ENCODE measurements around the gene TOE1. TPM values are rescaled to one million over a fixed set of nuclear protein-coding genes. Genes with fewer than 3 reads are reported as not detected.

TOE1 gene
- total RNA-seq, 1 donor from 2014 or later, result 4.3 TPM

DNA sequence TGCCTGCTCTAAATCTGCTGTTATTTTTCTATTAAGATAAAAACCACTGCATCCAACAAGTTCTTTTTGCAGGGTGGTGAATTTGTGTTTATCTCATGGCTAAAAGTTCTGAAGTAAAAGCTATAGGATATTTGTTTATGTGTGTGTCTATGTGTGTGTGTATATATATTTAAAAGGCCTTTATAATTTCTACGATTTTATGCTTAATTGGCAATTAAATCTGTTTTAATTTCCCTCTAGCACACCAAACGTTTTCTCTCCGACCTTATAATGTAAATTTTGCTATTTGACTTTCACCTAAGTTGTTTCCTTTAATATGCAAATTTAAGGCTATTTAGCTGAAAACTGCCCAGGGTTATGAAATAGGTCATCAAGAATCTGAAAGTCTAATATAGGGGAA lies 33.1 kb upstream of the TOE1 start:
- no peaks in the 10 kb centered on the region for H3K36me3 ChIP-seq (ENCODE audit: insufficient read depth, low read length)
- no peak for FAIRE-seq
- TF ChIP-seq EZH2 (IDR thresholded peaks at IDR 0.05; ENCODE audit: insufficient read depth, low read length), result no peak
- TF ChIP-seq, protein P1, sequence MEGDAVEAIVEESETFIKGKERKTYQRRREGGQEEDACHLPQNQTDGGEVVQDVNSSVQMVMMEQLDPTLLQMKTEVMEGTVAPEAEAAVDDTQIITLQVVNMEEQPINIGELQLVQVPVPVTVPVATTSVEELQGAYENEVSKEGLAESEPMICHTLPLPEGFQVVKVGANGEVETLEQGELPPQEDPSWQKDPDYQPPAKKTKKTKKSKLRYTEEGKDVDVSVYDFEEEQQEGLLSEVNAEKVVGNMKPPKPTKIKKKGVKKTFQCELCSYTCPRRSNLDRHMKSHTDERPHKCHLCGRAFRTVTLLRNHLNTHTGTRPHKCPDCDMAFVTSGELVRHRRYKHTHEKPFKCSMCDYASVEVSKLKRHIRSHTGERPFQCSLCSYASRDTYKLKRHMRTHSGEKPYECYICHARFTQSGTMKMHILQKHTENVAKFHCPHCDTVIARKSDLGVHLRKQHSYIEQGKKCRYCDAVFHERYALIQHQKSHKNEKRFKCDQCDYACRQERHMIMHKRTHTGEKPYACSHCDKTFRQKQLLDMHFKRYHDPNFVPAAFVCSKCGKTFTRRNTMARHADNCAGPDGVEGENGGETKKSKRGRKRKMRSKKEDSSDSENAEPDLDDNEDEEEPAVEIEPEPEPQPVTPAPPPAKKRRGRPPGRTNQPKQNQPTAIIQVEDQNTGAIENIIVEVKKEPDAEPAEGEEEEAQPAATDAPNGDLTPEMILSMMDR (IDR thresholded peaks at IDR 0.05; ENCODE audit: insufficient read depth, low read depth, low read length), result no peak
- no peak overlapping the region for H3K4me3 ChIP-seq (ENCODE audit: insufficient read depth, low read depth, low read length)
- no peaks in the 10 kb centered on the region for H3K9me3 ChIP-seq (ENCODE audit: insufficient read depth, low read depth, low read length)
- Mint-ChIP-seq H3K4me1 (ENCODE audit: low read depth, unreplicated experiment) (peaks cover 4% of the 10 kb centered on the region), H3K4me3 (ENCODE audit: unreplicated experiment) (no peak overlapping the region), H3K9me3 (ENCODE audit: unreplicated experiment) (no peaks in the 10 kb centered on the region), H3K27ac (ENCODE audit: unreplicated experiment) (no peak overlapping the region), H3K27me3 (ENCODE audit: low read depth, unreplicated experiment) (no peaks in the 10 kb centered on the region), H3K36me3 (ENCODE audit: low read depth, unreplicated experiment) (no peaks in the 10 kb centered on the region)
- no peak overlapping the region for H3K27ac ChIP-seq (ENCODE audit: low read depth, low read length)
- no peak overlapping the region for H3K9ac ChIP-seq (ENCODE audit: low read length)
- H3K79me2 ChIP-seq (ENCODE audit: insufficient read depth, low read length), result no peaks in the 10 kb centered on the region
- H3K4me1 ChIP-seq (ENCODE audit: insufficient read depth, low read length), result peaks cover 10% of the 10 kb centered on the region
- peak overlapping the region; percentile 12 for H2AFZ ChIP-seq (ENCODE audit: low read depth, low read length)
- no peaks in the 10 kb centered on the region for H3K27me3 ChIP-seq (ENCODE audit: insufficient read depth, low read length)
- H3K4me2 ChIP-seq (ENCODE audit: low read length), result peak overlapping the region; percentile 32
- no peaks in the 10 kb centered on the region for H4K20me1 ChIP-seq (ENCODE audit: insufficient read depth, low read length)
- DNase-seq (ENCODE audit: low read depth), result no peak

DNA sequence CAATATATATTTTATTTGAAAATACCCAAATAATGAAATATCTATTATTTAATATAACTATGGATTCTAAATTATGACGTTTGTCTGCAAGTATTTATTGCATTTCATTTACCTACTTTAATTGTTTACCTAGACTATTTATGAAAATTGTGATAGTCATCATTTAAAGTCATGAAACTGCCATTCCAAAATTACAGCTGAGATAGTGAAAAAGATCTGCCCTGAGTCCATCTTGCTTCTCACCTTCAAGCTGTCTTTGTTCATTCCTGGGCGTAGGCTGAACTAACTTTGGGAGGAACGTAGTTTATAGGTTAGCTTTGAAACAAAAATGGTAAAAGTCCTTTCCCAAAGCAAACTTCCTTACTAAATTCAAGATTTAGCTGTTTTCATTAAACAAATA lies 25.7 kb upstream of the TOE1 start:
- H3K36me3 ChIP-seq (ENCODE audit: insufficient read depth, low read length), result no peaks in the 10 kb centered on the region
- H3K27me3 ChIP-seq (ENCODE audit: insufficient read depth, low read length), result no peaks in the 10 kb centered on the region
- H2AFZ ChIP-seq (ENCODE audit: low read depth, low read length), result no peak overlapping the region
- no peaks in the 10 kb centered on the region for H3K36me3 Mint-ChIP-seq (ENCODE audit: low read depth, unreplicated experiment)
- no peaks in the 10 kb centered on the region for H3K9me3 ChIP-seq (ENCODE audit: insufficient read depth, low read depth, low read length)
- H3K27me3 Mint-ChIP-seq (ENCODE audit: low read depth, unreplicated experiment), result no peaks in the 10 kb centered on the region
- no peak overlapping the region for H3K9ac ChIP-seq (ENCODE audit: low read length)
- DNase-seq (ENCODE audit: low read depth), result no peak
- H3K27ac ChIP-seq (ENCODE audit: low read depth, low read length), result no peak overlapping the region
- no peaks in the 10 kb centered on the region for H3K79me2 ChIP-seq (ENCODE audit: insufficient read depth, low read length)
- no peak for TF ChIP-seq EZH2 (IDR thresholded peaks at IDR 0.05; ENCODE audit: insufficient read depth, low read length)
- TF ChIP-seq, protein P1 (IDR thresholded peaks at IDR 0.05; ENCODE audit: insufficient read depth, low read depth, low read length), result no peak
- no peak for FAIRE-seq
- H3K4me3 ChIP-seq (ENCODE audit: insufficient read depth, low read depth, low read length), result no peak overlapping the region
- no peak overlapping the region for H3K4me2 ChIP-seq (ENCODE audit: low read length)
- no peaks in the 10 kb centered on the region for H3K4me1 ChIP-seq (ENCODE audit: insufficient read depth, low read length)
- H3K4me3 Mint-ChIP-seq (ENCODE audit: unreplicated experiment), result no peak overlapping the region
- H3K9me3 Mint-ChIP-seq (ENCODE audit: unreplicated experiment), result no peaks in the 10 kb centered on the region
- no peak overlapping the region for H3K27ac Mint-ChIP-seq (ENCODE audit: unreplicated experiment)
- H3K4me1 Mint-ChIP-seq (ENCODE audit: low read depth, unreplicated experiment), result no peaks in the 10 kb centered on the region
- H4K20me1 ChIP-seq (ENCODE audit: insufficient read depth, low read length), result no peaks in the 10 kb centered on the region

DNA sequence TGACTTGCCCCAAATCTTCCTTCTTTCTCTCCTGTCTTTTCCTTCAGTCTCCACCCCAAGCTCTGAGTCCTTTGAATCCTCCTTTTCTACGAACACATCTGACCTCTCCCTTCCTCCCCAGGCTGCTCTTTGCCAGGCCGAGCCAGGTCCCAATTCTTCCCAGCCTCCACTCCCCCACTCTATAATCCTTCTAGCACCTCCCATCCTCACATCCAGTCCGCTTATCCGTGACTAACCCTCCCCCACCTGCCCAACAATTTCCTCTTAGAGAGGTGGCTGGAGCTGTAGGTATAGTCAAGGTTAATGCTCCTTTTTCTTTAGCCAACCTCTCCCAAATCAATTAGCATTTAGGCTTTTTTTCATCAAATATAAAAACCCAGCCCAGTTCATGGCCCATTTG lies 22.8 kb upstream of the TOE1 start:
- H2AFZ ChIP-seq (ENCODE audit: low read depth, low read length), result no peak overlapping the region
- no peaks in the 10 kb centered on the region for H3K4me1 ChIP-seq (ENCODE audit: insufficient read depth, low read length)
- no peak for DNase-seq (ENCODE audit: low read depth)
- H4K20me1 ChIP-seq (ENCODE audit: insufficient read depth, low read length), result no peaks in the 10 kb centered on the region
- Mint-ChIP-seq H3K36me3 (ENCODE audit: low read depth, unreplicated experiment) (no peaks in the 10 kb centered on the region), H3K4me3 (ENCODE audit: unreplicated experiment) (no peak overlapping the region), H3K4me1 (ENCODE audit: low read depth, unreplicated experiment) (peaks cover 3% of the 10 kb centered on the region), H3K27me3 (ENCODE audit: low read depth, unreplicated experiment) (no peaks in the 10 kb centered on the region), H3K9me3 (ENCODE audit: unreplicated experiment) (no peaks in the 10 kb centered on the region), H3K27ac (ENCODE audit: unreplicated experiment) (no peak overlapping the region)
- H3K79me2 ChIP-seq (ENCODE audit: insufficient read depth, low read length), result no peaks in the 10 kb centered on the region
- FAIRE-seq, result no peak
- no peaks in the 10 kb centered on the region for H3K9me3 ChIP-seq (ENCODE audit: insufficient read depth, low read depth, low read length)
- no peak overlapping the region for H3K4me3 ChIP-seq (ENCODE audit: insufficient read depth, low read depth, low read length)
- no peaks in the 10 kb centered on the region for H3K27me3 ChIP-seq (ENCODE audit: insufficient read depth, low read length)
- H3K36me3 ChIP-seq (ENCODE audit: insufficient read depth, low read length), result no peaks in the 10 kb centered on the region
- no peak overlapping the region for H3K27ac ChIP-seq (ENCODE audit: low read depth, low read length)
- no peak overlapping the region for H3K4me2 ChIP-seq (ENCODE audit: low read length)
- no peak for TF ChIP-seq EZH2 (IDR thresholded peaks at IDR 0.05; ENCODE audit: insufficient read depth, low read length)
- TF ChIP-seq, protein P1 (IDR thresholded peaks at IDR 0.05; ENCODE audit: insufficient read depth, low read depth, low read length), result no peak
- no peak overlapping the region for H3K9ac ChIP-seq (ENCODE audit: low read length)
